DOHH2 (cell line): ENCODE data around the gene NME3.
"Not testable (repeated sequence)": the region's sequence is repeated elsewhere in the genome, so short reads cannot be mapped to it uniquely, and the experiment has no call there.

Experiments
- H3F3A ChIP-seq: fragments of 200-600 bp; sonication (generic), shearing (Covaris generic); 2 replicates; pipeline ENCODE4 v1.6.0; 2016; ENCODE audit warnings: antibody characterized with exemption, mild to moderate bottlenecking; ENCODE audit not compliant: control insufficient read depth, insufficient read depth
- H3K27ac ChIP-seq: fragments of 200-600 bp; sonication (generic); 2 replicates; pipeline ENCODE4 v1.5.1; 2014; ENCODE audit warnings: low read depth, mild to moderate bottlenecking, low read length, moderate library complexity
- H3K27me3 ChIP-seq: fragments of 200-600 bp; sonication (generic); 2 replicates; pipeline ENCODE4 v1.6.1; 2014; ENCODE audit warnings: mild to moderate bottlenecking, low read length, mixed read lengths; ENCODE audit not compliant: control insufficient read depth
- H3K36me3 ChIP-seq: fragments of 200-600 bp; sonication (generic); 2 replicates; pipeline ENCODE4 v1.6.1; 2014; ENCODE audit warnings: mild to moderate bottlenecking, low read length, moderate library complexity, mixed read lengths; ENCODE audit not compliant: control insufficient read depth
- H3K4me1 ChIP-seq: fragments of 200-600 bp; sonication (generic); 2 replicates; pipeline ENCODE4 v1.6.1; 2014; ENCODE audit warnings: mild to moderate bottlenecking, low read length, mixed read lengths; ENCODE audit not compliant: control insufficient read depth
- H3K4me2 ChIP-seq: fragments of 200-600 bp; sonication (generic); 2 replicates; pipeline ENCODE4 v1.6.0; 2014; ENCODE audit warnings: mild to moderate bottlenecking, low read length, moderate library complexity
- H3K4me3 ChIP-seq: fragments of 200-600 bp; sonication (generic); 2 replicates; pipeline ENCODE4 v1.5.1; 2014; ENCODE audit warnings: mild to moderate bottlenecking, low read length, mixed read lengths
- H3K79me2 ChIP-seq: fragments of 200-600 bp; sonication (generic); 2 replicates; pipeline ENCODE4 v1.6.1; 2014; ENCODE audit warnings: mild to moderate bottlenecking, low read length, mixed read lengths; ENCODE audit not compliant: control insufficient read depth
- H3K9me2 ChIP-seq: fragments of 200-600 bp; sonication (generic); replicated peaks from 2 replicates; pipeline ENCODE4 v1.6.1; 2014; ENCODE audit warnings: mild to moderate bottlenecking, low read length, mixed read lengths; ENCODE audit not compliant: control insufficient read depth
- H3K9me3 ChIP-seq: fragments of 200-600 bp; sonication (generic); 2 replicates; pipeline ENCODE4 v1.6.1; 2014; ENCODE audit warnings: antibody characterized with exemption, low read length, mixed read lengths; ENCODE audit not compliant: control insufficient read depth, insufficient read depth
- H4K20me1 ChIP-seq: fragments of 200-600 bp; sonication (generic); 2 replicates; pipeline ENCODE4 v1.6.0; 2014; ENCODE audit warnings: low read depth, mild to moderate bottlenecking, antibody characterized with exemption, low read length, moderate library complexity; ENCODE audit not compliant: control insufficient read depth, insufficient read depth
- CTCF ChIP-seq: fragments of 200-600 bp; sonication (generic); IDR thresholded peaks from one replicate; pipeline ENCODE4 v1.5.1; 2014; ENCODE audit warnings: antibody characterized with exemption, mild to moderate bottlenecking, low read depth, low read length; ENCODE audit not compliant: poor library complexity, severe bottlenecking
- EZH2phosphoT487 ChIP-seq: fragments of 200-600 bp; sonication (generic); IDR thresholded peaks from 2 replicates; pipeline ENCODE4 v1.6.1; 2017; ENCODE audit warnings: borderline replicate concordance, mild to moderate bottlenecking, antibody characterized with exemption, low read length, moderate library complexity, mixed read lengths

NME3 gene

GRCh38 chr16:1800701-1801100 lies 29.4 kb upstream of the NME3 start:
- Histone ChIP-seq H3K9me2 (no peaks in the 10 kb centered on the region), H3K4me1 (no peaks in the 10 kb centered on the region), H4K20me1 (no peaks in the 10 kb centered on the region), H3K27me3 (no peaks in the 10 kb centered on the region), H3F3A (no peaks in the 10 kb centered on the region), H3K36me3 (no peaks in the 10 kb centered on the region), H3K9me3 (peaks cover 5% of the 10 kb centered on the region; the same call in 1 of the 2 replicates), H3K79me2 (no peaks in the 10 kb centered on the region), H3K27ac (no peak overlapping the region), H3K4me3 (no peak overlapping the region), H3K4me2 (no peak overlapping the region)
- no peak for TF ChIP-seq EZH2phosphoT487
- no peak for TF ChIP-seq CTCF

- H3F3A ChIP-seq, result not testable (repeated sequence)
These were observed 27.9 kb upstream of the NME3 start for GRCh38 chr16:1799263-1799662.

GRCh38 chr16:1794908-1795666 lies 23.7 kb upstream of the NME3 start:
- Histone ChIP-seq H3K4me3 (no peak overlapping the region), H3K27ac (no peak overlapping the region), H3F3A (no peaks in the 10 kb centered on the region), H3K36me3 (no peaks in the 10 kb centered on the region), H4K20me1 (no peaks in the 10 kb centered on the region), H3K27me3 (no peaks in the 10 kb centered on the region), H3K4me1 (no peaks in the 10 kb centered on the region), H3K79me2 (no peaks in the 10 kb centered on the region), H3K9me2 (no peaks in the 10 kb centered on the region), H3K4me2 (no peak overlapping the region), H3K9me3 (peaks cover 5% of the 10 kb centered on the region; the same call in 1 of the 2 replicates)
- TF ChIP-seq CTCF, result no peak
- TF ChIP-seq EZH2phosphoT487, result no peak

More at GRCh38 chr16:1799263-1799662, 27.9 kb upstream of the NME3 start:
- H3K27me3 ChIP-seq, H3K9me2 ChIP-seq, H3K9me3 ChIP-seq, H3K36me3 ChIP-seq, H3K4me3 ChIP-seq, H3K79me2 ChIP-seq, H3K4me1 ChIP-seq, H3K27ac ChIP-seq, H3K4me2 ChIP-seq, H4K20me1 ChIP-seq: not testable (repeated sequence)

- H3K79me2 ChIP-seq, result no peaks in the 10 kb centered on the region
- no peaks in the 10 kb centered on the region for H3K4me1 ChIP-seq
- no peak overlapping the region for H3K27ac ChIP-seq
- no peaks in the 10 kb centered on the region for H3K27me3 ChIP-seq
- H3F3A ChIP-seq, result no peaks in the 10 kb centered on the region
- TF ChIP-seq EZH2phosphoT487, result no peak
- no peak for TF ChIP-seq CTCF
- H3K9me2 ChIP-seq, result no peaks in the 10 kb centered on the region
- no peak overlapping the region for H3K4me3 ChIP-seq
- H3K36me3 ChIP-seq, result no peaks in the 10 kb centered on the region; the same call in 1 of the 2 replicates
- H4K20me1 ChIP-seq, result no peaks in the 10 kb centered on the region
- no peak overlapping the region for H3K4me2 ChIP-seq
- peaks cover 5% of the 10 kb centered on the region; the same call in 1 of the 2 replicates for H3K9me3 ChIP-seq
These were observed 23.0 kb upstream of the NME3 start for GRCh38 chr16:1794221-1794871.
